Ishikawa (cell line): ENCODE measurements around the gene SLAMF1.

Experiments used
- CEBPB ChIP-seq: IDR thresholded peaks from 2 replicates; pipeline ENCODE4 v1.6.1; 2012
- EGR1 ChIP-seq: IDR thresholded peaks from 2 replicates; pipeline ENCODE4 v1.6.1; 2012
- EP300 ChIP-seq: IDR thresholded peaks from 2 replicates; pipeline ENCODE4 v1.6.1; 2012; ENCODE audit warnings: borderline replicate concordance
- FOXM1 ChIP-seq: IDR thresholded peaks from 2 replicates; pipeline ENCODE4 v1.6.1; 2012; ENCODE audit warnings: low read depth, borderline replicate concordance
- NFIC ChIP-seq: IDR thresholded peaks from 2 replicates; pipeline ENCODE4 v1.6.1; 2012
- RAD21 ChIP-seq: IDR thresholded peaks from 2 replicates; pipeline ENCODE4 v1.6.1; 2012; ENCODE audit warnings: low read depth
- TCF12 ChIP-seq: IDR thresholded peaks from 2 replicates; pipeline ENCODE4 v1.6.1; 2012; ENCODE audit warnings: low read depth
- TEAD4 ChIP-seq: IDR thresholded peaks from 2 replicates; pipeline ENCODE4 v1.6.1; 2012
- ZBTB7A ChIP-seq: IDR thresholded peaks from 2 replicates; pipeline ENCODE4 v1.6.1; 2012; ENCODE audit warnings: low read depth
- TF ChIP-seq, protein P1 (sequence below): IDR thresholded peaks from 2 replicates; pipeline ENCODE4 v1.6.1; 2012
- TF ChIP-seq, protein P2 (sequence below): IDR thresholded peaks from 2 replicates; pipeline ENCODE4 v1.6.1; 2012
- TF ChIP-seq, protein P3 (sequence below): IDR thresholded peaks from 2 replicates; pipeline ENCODE4 v1.6.1; 2012; ENCODE audit warnings: low read depth, mild to moderate bottlenecking

DNA sequence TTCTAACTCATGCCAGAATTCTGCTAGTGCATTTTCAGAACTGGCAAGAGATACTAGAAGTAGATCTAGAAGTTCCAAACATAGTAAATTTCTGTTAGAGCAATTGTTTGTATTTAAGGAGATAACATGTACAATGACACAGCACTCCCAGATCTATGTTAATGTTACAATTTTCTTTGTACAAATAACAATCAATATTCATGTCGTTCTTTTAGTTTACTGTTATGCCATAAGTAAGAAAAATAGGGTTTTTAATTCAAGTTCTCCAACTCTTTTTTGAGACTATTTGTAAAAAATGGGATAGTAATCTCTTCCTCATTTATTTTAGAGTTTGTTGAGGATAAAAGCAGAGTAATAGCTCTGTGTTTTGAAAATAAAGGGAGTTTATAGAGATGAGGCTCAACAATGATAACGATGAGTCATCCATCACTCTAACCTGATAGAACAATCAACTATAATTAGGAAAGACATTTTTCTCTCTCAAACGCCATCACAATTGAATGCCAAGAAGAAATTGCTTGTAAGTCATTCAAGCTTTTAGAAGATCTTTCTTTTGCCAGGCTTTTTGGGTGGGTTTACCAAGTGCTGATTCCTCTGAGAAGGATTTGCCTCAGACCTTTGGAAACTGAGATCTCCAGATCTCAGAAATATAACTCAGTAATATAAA lies 68.2 kb downstream of the SLAMF1 start:
- TF ChIP-seq FOXM1 = no peak
- no peak for TF ChIP-seq EP300
- TF ChIP-seq CEBPB = no peak
- TF ChIP-seq NFIC = no peak
- TF ChIP-seq, protein P1, sequence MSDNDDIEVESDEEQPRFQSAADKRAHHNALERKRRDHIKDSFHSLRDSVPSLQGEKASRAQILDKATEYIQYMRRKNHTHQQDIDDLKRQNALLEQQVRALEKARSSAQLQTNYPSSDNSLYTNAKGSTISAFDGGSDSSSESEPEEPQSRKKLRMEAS = no peak
- TF ChIP-seq, protein P2, sequence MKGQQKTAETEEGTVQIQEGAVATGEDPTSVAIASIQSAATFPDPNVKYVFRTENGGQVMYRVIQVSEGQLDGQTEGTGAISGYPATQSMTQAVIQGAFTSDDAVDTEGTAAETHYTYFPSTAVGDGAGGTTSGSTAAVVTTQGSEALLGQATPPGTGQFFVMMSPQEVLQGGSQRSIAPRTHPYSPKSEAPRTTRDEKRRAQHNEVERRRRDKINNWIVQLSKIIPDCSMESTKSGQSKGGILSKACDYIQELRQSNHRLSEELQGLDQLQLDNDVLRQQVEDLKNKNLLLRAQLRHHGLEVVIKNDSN = no peak
- TF ChIP-seq EGR1 = no peak
- no peak for TF ChIP-seq TEAD4
- TF ChIP-seq ZBTB7A = no peak
- TF ChIP-seq RAD21 = no peak
- TF ChIP-seq, protein P3, sequence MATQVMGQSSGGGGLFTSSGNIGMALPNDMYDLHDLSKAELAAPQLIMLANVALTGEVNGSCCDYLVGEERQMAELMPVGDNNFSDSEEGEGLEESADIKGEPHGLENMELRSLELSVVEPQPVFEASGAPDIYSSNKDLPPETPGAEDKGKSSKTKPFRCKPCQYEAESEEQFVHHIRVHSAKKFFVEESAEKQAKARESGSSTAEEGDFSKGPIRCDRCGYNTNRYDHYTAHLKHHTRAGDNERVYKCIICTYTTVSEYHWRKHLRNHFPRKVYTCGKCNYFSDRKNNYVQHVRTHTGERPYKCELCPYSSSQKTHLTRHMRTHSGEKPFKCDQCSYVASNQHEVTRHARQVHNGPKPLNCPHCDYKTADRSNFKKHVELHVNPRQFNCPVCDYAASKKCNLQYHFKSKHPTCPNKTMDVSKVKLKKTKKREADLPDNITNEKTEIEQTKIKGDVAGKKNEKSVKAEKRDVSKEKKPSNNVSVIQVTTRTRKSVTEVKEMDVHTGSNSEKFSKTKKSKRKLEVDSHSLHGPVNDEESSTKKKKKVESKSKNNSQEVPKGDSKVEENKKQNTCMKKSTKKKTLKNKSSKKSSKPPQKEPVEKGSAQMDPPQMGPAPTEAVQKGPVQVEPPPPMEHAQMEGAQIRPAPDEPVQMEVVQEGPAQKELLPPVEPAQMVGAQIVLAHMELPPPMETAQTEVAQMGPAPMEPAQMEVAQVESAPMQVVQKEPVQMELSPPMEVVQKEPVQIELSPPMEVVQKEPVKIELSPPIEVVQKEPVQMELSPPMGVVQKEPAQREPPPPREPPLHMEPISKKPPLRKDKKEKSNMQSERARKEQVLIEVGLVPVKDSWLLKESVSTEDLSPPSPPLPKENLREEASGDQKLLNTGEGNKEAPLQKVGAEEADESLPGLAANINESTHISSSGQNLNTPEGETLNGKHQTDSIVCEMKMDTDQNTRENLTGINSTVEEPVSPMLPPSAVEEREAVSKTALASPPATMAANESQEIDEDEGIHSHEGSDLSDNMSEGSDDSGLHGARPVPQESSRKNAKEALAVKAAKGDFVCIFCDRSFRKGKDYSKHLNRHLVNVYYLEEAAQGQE = no peak
- no peak for TF ChIP-seq TCF12
